Heart right ventricle (tissue), 16 donors: Measurements from ENCODE around the gene KCNJ14. TPM values are rescaled to one million over a fixed set of nuclear protein-coding genes. Genes with fewer than 3 reads are reported as not detected.

Experiments
- ATAC-seq, 8 donors: fragments of 200-7000 bp; cut with Tn5 transposase; one replicate each; pipeline ENCODE4 v1.9.1; 2020; ENCODE audit warnings: mild to moderate bottlenecking in 8 of 8, moderate library complexity in 8 of 8, moderate number of reproducible peaks in 1 of 8
- DNase-seq, 2 donors: peaks; one replicate each; pipeline ENCODE4 v3.0.0-alpha.2; 2020
- H3K27ac ChIP-seq, 10 donors: fragments of 200-600 bp; sonication (generic) in 2 of 10; one replicate each; pipeline versions ENCODE4 v1.5.0 to v1.8.0; 2020 to 2022; ENCODE audit warnings: mild to moderate bottlenecking in 3 of 10
- H3K27me3 ChIP-seq, 7 donors: fragments of 200-600 bp; one replicate each; pipeline ENCODE4 v1.8.0; 2021 to 2022; ENCODE audit warnings: mild to moderate bottlenecking in 2 of 7
- H3K36me3 ChIP-seq, 9 donors: fragments of 200-600 bp; sonication (generic) in 1 of 9; one replicate each; pipeline versions ENCODE4 v1.5.0 to v1.8.0; 2020 to 2022; ENCODE audit warnings: mild to moderate bottlenecking in 2 of 9
- H3K4me1 ChIP-seq, 9 donors: fragments of 200-600 bp; sonication (generic) in 1 of 9; one replicate each; pipeline versions ENCODE4 v1.5.0 to v1.8.0; 2020 to 2022; ENCODE audit warnings: mild to moderate bottlenecking in 4 of 9
- H3K4me3 ChIP-seq, 10 donors: fragments of 200-600 bp; sonication (generic) in 2 of 10; one replicate each; pipeline versions ENCODE4 v1.5.0 to v1.8.0; 2020 to 2022; ENCODE audit warnings: mild to moderate bottlenecking in 7 of 10, moderate library complexity in 2 of 10
- H3K9me3 ChIP-seq, 11 donors: fragments of 200-600 bp in 10 of 11; sonication (generic) in 2 of 11; one replicate each; pipeline versions ENCODE4 v1.5.0 to v1.8.0; 2013 to 2022; ENCODE audit warnings: mild to moderate bottlenecking in 2 of 11, control low read depth in 1 of 11, moderate library complexity in 1 of 11
- CTCF ChIP-seq, 9 donors: fragments of 200-600 bp; sonication (generic) in 2 of 9; IDR thresholded peaks; one replicate each; pipeline versions ENCODE4 v1.5.0 to v1.8.0; 2021 to 2022; ENCODE audit warnings: antibody characterized with exemption in 9 of 9, mild to moderate bottlenecking in 5 of 9, moderate library complexity in 1 of 9
- WGBS, 2 donors: extraction: QIAGEN DNeasy Blood & Tissue Kit; methylation state at CpG; one replicate each; pipeline ENCODE4 v1.1.7; 2013; ENCODE audit warnings: inconsistent platforms in 1 of 2; 5-methylcytosine and 5-hydroxymethylcytosine counted together
- intact Hi-C, 10 donors: fragments of 100-400 bp; cut with DNase I; formaldehyde crosslinking; loops; one replicate each; pipeline versions ENCODE4 v1.11.1 to v1.14.2; 2022
- polyA plus RNA-seq, 2 donors: library from polyadenylated mRNA; stranded (reverse); fragments of 200-250 nt; gene quantifications; one replicate each; pipeline ENCODE4 v1.2.3, GENCODE V29; 2013
- total RNA-seq, 10 donors: library from RNA; stranded (reverse); fragmentation: NEBNext Ultra II Directional in 3 of 10; extraction: Animal tissue kit (Norgen Biotek cat#: 25700) in 3 of 10; gene quantifications; one replicate each; pipeline versions ENCODE4 v1.2.1 to v1.2.4, GENCODE V29; 2021 to 2023
- donor health status: Arrhythmogenic right ventricular cardiomyopathy.
- donor health status: ischemic (EF 13 %, LVEDD 7.1; RV severe dilation, severe dysfunction).
- donor health status: healthy with polysubstance abuse.
- donor health status: DM: no; HTN: yes; CAD: no.
- donor health status: DM: no; HTN: no; CAD: no.
- donor health status: ischemic (EF 25% LVEDD 6.9; RV normal size, moderate dysfunction).
- donor health status: ischemic (EF 25% LVEDD 5.7; RV mildly dilated, moderate dysfunction).
- donor health status: healthy.
- donor health status: DM: yes; HTN: yes; CAD: no.
- donor health status: Ischemic cardiomyopathy.
- donor health status: ischemic (EF 35%, LVEDD 5.7; RV mildly dilated, moderate dysfunction).
- donor health status: nonischemic (EF 11% LVEDD 7.7; RV severe dilation, severe dysfunction).
- donor health status: DM: yes; HTN: yes; CAD: no.
- donor health status: PGD.
- donor health status: ischemic (EF 29% LVEDD 5.4; RV normal size, mild dysfunction).
- donor health status: nonischemic (EF 23%, LVEDD 6.1; RV moderate dilation, normal function).

The KCNJ14 gene
- total and polyA plus RNA-seq, 12 donors: 0.13 to 0.52 (median 0.30) TPM

DNA sequence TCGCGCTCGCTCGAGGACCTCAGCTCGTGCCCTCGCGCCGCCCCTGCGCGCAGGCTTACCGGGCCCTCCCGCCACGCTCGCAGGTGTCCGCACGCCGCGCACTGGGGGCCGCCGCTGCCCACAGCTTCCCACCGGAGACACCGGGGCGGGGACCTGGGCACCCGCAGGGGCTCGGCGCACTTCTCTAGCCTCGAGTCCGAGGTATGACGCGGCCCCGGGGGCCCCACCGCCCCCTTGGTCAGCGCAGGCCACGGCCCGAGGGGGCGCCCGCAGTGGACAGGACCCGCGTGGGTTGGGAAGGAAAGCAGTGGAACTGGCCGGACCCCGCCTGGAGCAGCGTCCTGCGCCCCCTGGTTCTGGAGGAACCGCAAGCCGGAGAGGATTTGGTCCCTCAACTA is 11.6 kb upstream of the KCNJ14 start:
- WGBS, 2 donors: 22 to 37% methylated on average over 39 to 45 of the region's 45 CpGs
- Histone ChIP-seq H3K36me3 (peaks cover 0 to 20% (median 9%) of the 10 kb centered on the region in 9 donors), H3K4me3 (peak overlapping the region in 8 of 10 donors; percentile 78 to 98 (median 90)), H3K27ac (no peak overlapping the region), H3K27me3 (peaks cover 0 to 40% (median 32%) of the 10 kb centered on the region in 7 donors), H3K9me3 (no peaks in the 10 kb centered on the region), H3K4me1 (peaks cover 4 to 32% (median 24%) of the 10 kb centered on the region in 9 donors)
- peak in 1 of 9 donors; percentile 10 for TF ChIP-seq CTCF (IDR thresholded peaks at IDR 0.05)
- no peak for DNase-seq
- intact Hi-C loops: loop anchor here in 1 of 10 donors (2.0 kb wide), 1 partner anchor 53 kb away; the partner anchor contains the start of gene KDELR1
- no peak for ATAC-seq

DNA sequence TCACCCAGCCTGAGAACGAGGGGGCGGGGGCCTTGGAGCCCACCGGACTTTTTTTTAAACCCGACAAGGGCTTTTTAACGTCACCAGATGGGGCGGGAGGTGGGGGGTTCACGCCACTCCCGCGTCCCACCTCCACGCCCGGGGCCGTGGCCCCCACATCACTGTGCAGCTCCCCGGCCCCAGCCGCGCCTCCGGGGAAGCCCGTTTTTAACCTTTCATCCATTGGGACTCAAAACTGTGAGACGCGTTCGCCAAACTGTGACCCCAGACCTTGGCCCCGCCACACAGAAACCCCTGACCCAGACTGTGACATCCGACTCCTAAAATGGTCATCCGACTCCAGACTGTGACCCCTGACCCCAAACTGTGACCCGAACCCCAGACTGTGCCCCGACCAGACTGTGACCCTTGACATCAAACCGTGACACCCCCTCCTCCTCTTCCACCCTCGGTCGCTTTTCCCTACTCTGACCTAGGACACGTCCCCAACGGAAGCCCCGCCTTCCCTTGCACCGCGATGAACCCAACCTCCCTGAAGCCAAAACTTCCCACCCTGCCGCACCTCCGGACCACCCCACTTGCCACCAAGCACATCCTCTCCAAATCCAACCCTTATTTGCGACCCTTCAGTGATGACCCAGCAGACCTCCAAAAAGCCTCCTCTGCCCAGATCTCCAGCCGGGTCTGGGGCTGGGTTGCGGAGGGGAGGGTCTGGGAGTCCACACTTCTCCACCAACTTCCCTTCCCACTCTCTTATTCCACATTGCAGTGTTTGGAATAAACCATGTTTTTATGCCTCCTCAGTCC is 11.0 kb upstream of the KCNJ14 start:
- DNase-seq (no peak), ATAC-seq (peak in 1 of 8 donors; percentile 6)
- peaks cover 4 to 32% (median 24%) of the 10 kb centered on the region in 9 donors for H3K4me1 ChIP-seq
- H3K9me3 ChIP-seq: no peaks in the 10 kb centered on the region
- no peak for TF ChIP-seq CTCF (IDR thresholded peaks at IDR 0.05)
- peak overlapping the region; percentile 78 to 99 (median 90) for H3K4me3 ChIP-seq
- H3K36me3 ChIP-seq: peaks cover 0 to 24% (median 12%) of the 10 kb centered on the region in 9 donors
- intact Hi-C loops: loop anchor here in 1 of 10 donors (2.0 kb wide), 1 partner anchor 54 kb away; the partner anchor contains the start of gene KDELR1
- H3K27ac ChIP-seq: peak overlapping the region in 6 of 10 donors; percentile 79 to 94 (median 92)
- WGBS, 2 donors: 15 to 25% methylated on average over 38 of the region's 38 CpGs
- peaks cover 0 to 40% (median 32%) of the 10 kb centered on the region in 7 donors for H3K27me3 ChIP-seq

DNA sequence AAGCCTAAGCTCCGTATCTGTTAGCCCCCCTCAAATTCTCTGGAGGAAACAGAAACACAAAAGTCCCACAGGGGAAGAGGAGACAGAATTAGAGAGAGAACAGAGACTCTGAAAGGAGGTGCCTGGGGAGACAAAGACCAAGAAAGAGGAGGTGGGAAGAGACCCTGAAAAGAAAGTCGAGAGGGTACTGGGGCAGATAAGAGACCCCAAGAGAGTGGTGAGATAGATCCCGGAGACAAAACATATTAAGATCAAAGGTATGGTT is 10.5 kb upstream of the KCNJ14 start:
- peaks cover 4 to 32% (median 24%) of the 10 kb centered on the region in 9 donors for H3K4me1 ChIP-seq
- intact Hi-C loops: loop anchor here in 1 of 10 donors (2.0 kb wide), 1 partner anchor 54 kb away; the partner anchor contains the start of gene KDELR1
- ATAC-seq (peak in 1 of 8 donors; percentile 1), DNase-seq (no peak)
- peaks cover 0 to 40% (median 30%) of the 10 kb centered on the region in 7 donors for H3K27me3 ChIP-seq
- 20 to 22% methylated on average over 3 of the region's 3 CpGs for WGBS, 2 donors
- no peaks in the 10 kb centered on the region for H3K9me3 ChIP-seq
- H3K36me3 ChIP-seq: peaks cover 0 to 30% (median 14%) of the 10 kb centered on the region in 9 donors
- TF ChIP-seq CTCF (IDR thresholded peaks at IDR 0.05): no peak
- peak overlapping the region in 9 of 10 donors; percentile 79 to 94 (median 92) for H3K27ac ChIP-seq
- H3K4me3 ChIP-seq: peak overlapping the region; percentile 78 to 99 (median 90)

DNA sequence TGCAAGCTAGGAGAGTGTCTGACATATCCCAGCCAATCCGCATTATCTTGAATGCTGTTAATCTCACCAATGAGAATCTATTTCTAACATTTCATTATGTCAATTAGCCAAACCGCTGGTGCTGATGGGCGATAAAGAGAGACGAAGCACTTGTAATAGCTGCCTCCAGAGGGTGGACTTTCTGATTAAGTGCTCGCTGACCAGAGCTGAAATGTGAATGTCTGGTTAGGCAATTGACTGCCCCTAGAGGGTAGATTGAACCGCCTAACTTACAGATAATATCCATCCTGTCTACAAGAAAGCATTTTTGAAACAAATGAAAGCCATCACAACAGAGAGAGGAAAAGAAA is 10.1 kb upstream of the KCNJ14 start:
- Histone ChIP-seq H3K4me3 (peak overlapping the region; percentile 78 to 99 (median 90)), H3K9me3 (no peaks in the 10 kb centered on the region), H3K36me3 (peaks cover 0 to 33% (median 17%) of the 10 kb centered on the region in 9 donors), H3K27ac (peak overlapping the region; percentile 79 to 94 (median 90)), H3K4me1 (peaks cover 4 to 32% (median 24%) of the 10 kb centered on the region in 9 donors), H3K27me3 (peaks cover 0 to 40% (median 27%) of the 10 kb centered on the region in 7 donors)
- intact Hi-C loops: loop anchor here in 1 of 10 donors (2.0 kb wide), 1 partner anchor 54 kb away; the partner anchor contains the start of gene KDELR1
- TF ChIP-seq CTCF (IDR thresholded peaks at IDR 0.05): peak; percentile 11 to 70 (median 43)
- 3 to 5% methylated on average over 6 of the region's 6 CpGs for WGBS, 2 donors
- ATAC-seq (peak; percentile 62 to 86 (median 75)), DNase-seq (peak in 1 of 2 donors; percentile 47)
